C4-2B (cell line): ENCODE results near the gene CEP131.
A peak's percentile ranks its signal among the peaks of the same experiment; 100 is the strongest.

Experiments used
- H3K27ac ChIP-seq: fragments of 450-650 bp; 2 replicates; pipeline ENCODE4 v1.5.1; 2017
- ZFX ChIP-seq: fragments of 450-650 bp; IDR thresholded peaks from 2 replicates; pipeline ENCODE4 v1.6.1; 2017
- TF ChIP-seq, protein P1 (sequence below): fragments of 450-650 bp; conservative IDR thresholded peaks from 2 replicates; pipeline ENCODE4 v1.5.1; 2017; ENCODE audit warnings: mild to moderate bottlenecking

The CEP131 gene

DNA sequence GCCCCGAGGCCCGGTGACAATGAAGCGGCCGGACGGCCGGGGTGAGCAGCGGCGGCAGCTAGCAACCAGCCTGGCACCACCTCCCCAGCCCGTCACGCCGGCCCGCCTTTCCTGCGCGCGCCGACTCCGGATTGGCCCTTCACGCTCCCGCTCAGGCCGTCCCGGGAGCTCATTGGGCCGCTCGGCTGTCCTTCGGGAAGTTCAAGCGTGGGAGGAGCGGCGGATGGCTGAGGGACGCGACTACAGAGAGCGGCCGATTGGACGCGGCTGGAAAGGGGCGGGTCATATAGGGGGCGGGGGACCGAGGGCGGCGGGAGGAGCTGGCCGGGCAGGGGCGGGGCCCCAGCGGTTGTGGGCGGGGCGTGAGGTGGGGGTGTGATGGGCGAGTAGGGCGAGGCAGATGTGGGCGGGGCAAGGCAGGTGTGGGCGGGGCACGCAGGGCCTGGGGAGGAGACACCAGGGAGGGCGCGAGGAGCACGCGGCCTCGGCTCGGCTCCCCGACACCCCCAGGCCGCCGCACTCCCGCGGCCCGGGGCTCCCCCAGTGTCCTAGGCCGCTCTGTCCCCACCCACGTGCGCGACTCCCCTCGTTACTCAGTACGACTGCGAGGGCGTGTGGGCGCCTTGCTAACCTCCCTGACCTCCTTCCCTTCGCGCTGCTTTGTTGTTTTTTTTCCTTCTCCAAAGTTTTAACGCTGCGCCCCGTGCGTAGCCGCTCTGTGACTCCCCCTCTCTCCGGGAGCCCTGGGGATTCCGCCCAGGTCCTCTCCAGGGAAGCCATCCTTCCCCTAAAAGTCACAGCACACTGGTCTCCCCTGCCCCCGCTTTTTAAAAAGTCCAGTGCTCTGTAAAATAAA, at the start of gene CEP131:
TSS of gene CEP131 (minus strand) at position 60 of the 856 bp plus-strand sequence. CDS start 2,909 bp downstream, outside the sequence.
- TF ChIP-seq, protein P1, sequence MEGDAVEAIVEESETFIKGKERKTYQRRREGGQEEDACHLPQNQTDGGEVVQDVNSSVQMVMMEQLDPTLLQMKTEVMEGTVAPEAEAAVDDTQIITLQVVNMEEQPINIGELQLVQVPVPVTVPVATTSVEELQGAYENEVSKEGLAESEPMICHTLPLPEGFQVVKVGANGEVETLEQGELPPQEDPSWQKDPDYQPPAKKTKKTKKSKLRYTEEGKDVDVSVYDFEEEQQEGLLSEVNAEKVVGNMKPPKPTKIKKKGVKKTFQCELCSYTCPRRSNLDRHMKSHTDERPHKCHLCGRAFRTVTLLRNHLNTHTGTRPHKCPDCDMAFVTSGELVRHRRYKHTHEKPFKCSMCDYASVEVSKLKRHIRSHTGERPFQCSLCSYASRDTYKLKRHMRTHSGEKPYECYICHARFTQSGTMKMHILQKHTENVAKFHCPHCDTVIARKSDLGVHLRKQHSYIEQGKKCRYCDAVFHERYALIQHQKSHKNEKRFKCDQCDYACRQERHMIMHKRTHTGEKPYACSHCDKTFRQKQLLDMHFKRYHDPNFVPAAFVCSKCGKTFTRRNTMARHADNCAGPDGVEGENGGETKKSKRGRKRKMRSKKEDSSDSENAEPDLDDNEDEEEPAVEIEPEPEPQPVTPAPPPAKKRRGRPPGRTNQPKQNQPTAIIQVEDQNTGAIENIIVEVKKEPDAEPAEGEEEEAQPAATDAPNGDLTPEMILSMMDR, result no peak
- peak; percentile 20; the same call in 1 of the 2 replicates for TF ChIP-seq ZFX
- peak within 1 kb of the TSS; percentile 86 for H3K27ac ChIP-seq

DNA sequence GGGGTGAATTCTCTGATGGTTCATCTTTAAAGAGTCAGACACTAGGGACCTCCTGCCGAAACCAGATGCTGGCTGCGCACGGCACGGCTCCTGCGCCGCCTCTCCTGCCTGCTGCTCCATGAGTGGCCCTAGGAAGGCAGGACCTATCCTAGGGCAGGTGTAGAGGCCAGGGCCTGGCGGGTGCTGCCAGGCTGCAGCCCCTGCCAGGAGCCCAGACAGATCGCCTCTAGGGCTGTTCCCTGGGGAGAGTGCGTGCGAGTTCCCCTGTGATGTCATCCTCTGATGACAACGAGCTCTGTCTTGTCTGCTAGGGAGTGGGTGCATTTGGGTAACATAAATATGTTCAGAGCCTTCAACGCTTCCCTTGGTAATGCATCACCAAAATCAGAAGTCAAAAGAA, 48.5 kb upstream of the CEP131 start:
- no peak overlapping the region for H3K27ac ChIP-seq
- no peak for TF ChIP-seq ZFX
- TF ChIP-seq, protein P1, result no peak

DNA sequence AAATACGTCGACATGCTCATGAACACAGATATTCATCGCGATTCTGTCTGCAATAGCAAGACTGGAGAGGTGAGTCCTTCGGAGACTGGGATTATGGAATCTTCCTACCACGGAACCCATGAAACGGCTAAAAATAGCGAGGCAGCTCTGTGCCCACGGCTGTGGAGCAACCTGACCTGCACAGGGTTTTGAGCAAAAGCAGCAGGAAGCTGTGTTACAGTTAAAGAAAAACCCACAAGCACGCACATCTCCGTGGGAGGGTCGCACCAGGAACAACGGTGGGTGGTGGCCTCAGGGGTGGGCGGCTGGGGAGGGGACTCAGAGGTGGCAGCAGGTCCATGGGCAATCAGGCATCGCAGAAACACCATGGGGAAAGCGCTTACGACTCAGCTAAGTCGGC, 47.5 kb upstream of the CEP131 start:
- H3K27ac ChIP-seq, result no peak overlapping the region
- no peak for TF ChIP-seq ZFX
- TF ChIP-seq, protein P1, result no peak

DNA sequence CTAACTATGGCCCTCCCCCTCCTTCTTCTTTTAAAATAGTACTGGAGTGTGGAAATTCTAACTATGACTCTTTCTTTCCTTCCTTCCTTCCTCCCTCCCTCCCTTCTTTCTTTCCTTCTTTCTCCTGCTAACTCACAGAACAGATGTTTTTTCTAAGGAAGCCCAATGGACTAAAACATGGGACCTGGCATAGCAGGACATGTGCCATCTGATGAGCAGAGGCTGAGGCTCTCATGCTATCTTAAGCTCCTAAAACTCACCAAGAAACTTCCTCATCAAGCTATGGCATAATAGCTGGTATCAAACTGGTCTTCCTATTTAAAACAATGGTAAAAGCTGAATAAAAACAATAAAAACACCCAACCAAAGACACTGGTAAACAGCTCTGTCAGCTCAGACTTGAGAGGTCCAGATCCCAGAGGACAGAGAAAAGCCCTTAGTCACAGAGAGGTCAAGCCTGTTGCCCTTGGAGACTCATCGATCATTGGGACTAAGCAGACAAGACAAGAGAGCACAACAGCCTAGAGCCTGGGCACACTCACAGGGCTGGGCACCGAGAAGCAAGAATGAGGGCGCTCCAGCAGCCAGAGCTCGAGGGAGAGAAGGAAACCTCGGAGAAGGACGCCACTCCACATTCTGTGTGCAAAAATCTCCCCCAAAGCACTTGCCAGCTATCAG, 44.8 kb upstream of the CEP131 start:
- no peak for TF ChIP-seq ZFX
- TF ChIP-seq, protein P1, result no peak
- H3K27ac ChIP-seq, result no peak overlapping the region

DNA sequence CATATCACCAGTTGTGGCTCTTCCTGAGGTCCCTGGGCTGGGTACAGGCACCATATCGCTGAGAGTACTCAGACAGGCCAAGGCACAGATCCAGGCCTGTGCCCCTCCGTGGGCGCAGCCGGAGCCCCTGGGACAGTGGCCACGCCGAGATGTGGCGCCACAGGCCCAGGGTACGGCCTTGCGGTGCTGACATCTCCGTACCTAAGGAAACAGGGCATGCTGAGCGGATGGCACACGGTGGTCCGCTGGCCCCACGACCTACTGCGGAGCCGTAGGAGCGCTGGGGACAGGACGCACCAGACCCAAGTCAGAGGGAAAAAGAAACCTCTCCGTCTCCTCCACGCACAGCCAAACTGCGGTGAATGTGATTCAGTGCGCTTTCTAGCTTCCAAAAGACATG, 42.8 kb upstream of the CEP131 start:
- no peak overlapping the region for H3K27ac ChIP-seq
- no peak for TF ChIP-seq ZFX
- TF ChIP-seq, protein P1, result no peak

DNA sequence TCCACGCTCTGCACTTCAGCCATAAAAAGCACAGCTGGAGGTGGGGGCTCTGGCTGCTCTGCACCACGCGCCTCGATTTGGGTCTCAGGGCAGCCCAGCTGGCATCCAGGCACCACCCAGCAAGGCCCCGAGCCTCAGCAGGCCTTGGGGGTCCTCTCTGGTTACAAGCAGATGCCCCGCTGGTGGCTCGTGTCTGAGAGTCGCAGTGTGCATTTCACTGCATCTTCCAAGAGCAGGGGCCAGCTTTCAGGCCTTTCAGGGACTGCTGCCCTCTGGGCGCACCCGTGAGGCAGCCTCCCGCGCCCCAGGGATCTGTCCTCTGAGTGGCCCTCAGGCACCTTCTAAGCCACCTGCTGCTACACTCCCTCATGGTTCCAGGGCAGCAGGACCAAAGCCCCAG, 41.9 kb upstream of the CEP131 start:
- H3K27ac ChIP-seq, result no peak overlapping the region
- TF ChIP-seq, protein P1, result no peak
- no peak for TF ChIP-seq ZFX
